Measurements from ENCODE around the gene OR10A3.

The OR10A3 gene

DNA sequence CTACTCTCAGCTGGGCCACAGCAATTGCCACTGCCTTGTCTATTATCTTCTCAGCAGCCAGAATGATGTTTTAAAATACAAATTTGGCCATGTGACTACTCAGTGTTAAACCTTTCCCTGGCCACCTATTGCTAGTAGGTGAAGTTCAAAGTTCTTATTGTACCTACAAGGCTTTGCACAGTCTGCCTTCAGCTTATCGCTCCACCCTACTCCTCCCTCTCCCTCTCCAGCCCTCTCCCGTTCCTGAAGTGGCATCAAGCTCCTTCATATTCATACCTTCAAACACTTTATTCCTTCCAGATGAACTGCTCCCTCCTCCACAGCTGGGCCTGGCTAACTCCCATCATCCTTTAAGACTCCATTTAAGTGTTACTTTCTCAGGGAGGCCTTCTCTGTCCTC lies 47.7 kb downstream of the OR10A3 start:
- no peak for DNase-seq (ENCODE audit: insufficient read length, low spot score)
- FAIRE-seq: no peak

DNA sequence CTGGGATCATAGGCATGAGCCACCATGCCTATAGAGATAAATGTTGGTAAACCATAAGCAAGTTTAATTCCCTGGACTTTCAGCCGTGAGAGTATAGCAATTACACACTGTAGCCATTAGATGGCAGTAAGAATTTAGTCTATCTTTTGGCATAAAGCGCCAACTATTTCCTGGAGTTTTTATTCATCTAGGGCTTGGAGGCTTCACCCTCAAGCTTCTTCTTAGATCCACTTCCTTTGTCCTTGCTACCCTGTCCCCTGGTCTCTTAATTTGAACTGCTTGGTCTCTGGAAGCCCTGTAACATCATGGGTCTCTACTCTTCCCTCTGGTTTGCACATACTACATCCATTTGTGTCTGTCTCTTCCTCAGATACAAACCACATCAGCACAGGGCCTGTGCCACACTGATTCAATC lies 48.7 kb downstream of the OR10A3 start:
- DNase-seq (ENCODE audit: insufficient read length, low spot score): peak; percentile 59
- FAIRE-seq: peak; percentile 63

DNA sequence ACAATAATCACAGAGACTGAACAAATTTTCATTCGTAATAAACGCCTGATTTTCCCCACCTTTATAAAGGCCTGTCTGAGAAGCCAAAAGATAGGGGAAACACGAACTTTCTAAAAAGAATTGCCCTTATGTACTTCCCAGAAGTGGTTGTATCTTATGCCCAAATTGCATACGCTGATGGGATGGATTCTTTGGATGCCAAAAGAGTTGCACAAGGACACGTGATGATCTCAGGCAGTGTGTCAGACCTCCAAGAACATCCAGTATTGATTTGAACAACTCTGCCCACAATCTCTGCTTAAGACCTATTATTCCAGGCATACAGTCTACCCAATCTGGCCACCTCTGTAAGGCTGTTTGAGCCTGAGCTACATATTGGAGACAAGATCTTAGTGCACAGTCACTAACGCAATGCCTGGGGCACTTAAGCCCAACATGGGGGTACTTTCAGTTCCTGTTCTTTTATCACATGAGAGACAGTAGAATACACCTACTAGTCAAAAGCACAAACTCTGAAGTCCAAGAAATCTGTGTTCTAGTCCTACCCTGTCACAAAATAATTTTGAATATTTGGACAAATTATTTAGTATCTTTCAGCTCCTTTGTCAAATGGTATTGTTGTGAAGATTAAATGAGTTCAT lies 49.3 kb downstream of the OR10A3 start:
- FAIRE-seq (peak; percentile 89), DNase-seq (ENCODE audit: insufficient read length, low spot score) (peak; percentile 36)

DNA sequence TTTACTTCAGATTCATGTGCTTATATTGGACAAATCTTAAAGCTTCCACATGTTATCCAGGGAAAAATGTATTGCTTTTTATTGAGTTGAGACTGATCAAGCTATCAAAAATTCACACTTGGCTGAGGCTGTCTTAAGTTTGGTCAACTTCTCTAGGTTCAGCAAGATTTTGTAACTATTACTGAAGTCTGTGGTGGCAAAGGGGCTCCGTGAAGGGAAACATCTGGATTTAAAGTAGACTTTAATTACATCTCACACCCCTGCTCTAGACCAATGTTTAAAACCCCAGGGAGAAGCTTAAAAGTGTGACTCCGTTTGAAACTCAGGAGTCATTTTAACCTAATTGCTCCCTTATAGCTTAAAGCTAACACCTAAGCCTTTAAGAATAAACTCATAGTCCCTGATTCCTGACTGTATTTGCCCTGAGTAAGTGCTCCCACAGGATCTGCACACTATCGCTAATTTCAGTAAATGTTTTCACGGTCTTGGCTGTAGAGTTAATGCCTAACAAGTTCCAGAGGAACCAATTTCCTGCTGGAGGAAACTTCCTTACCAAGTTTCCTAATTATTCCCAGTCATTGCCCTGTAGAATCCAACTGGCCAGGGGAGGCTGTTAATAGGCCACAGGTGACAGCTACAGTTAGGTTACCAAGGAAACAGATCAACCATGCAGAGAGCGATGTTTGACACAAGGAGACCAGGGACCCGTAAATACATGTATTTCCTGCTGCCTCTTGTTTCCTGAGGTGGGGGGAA lies 50.9 kb downstream of the OR10A3 start:
- no peak for DNase-seq (ENCODE audit: insufficient read length, low spot score)
- no peak for FAIRE-seq

DNA sequence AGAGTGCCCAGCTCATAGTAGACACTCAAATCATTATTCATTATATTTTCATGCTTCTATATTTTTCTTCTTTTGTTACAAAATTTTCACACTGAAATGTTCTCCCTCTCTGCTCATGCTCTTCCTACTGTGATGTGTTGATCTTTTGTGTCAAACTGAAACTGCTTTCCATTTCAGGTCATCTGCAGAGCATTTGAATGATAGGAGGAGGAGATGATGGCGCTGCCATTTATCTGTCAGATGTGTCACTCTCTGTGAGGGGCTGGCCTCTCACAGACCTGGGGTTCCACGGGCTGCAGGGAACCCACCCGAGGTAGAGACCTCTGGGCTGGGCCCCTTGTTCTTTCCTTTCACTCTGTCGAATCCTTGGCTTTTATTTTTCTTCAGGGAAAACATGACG lies 51.5 kb downstream of the OR10A3 start:
- DNase-seq (ENCODE audit: insufficient read length, low spot score): no peak
- no peak for FAIRE-seq
